Measurements from ENCODE around the gene NAT14.

The NAT14 gene

DNA sequence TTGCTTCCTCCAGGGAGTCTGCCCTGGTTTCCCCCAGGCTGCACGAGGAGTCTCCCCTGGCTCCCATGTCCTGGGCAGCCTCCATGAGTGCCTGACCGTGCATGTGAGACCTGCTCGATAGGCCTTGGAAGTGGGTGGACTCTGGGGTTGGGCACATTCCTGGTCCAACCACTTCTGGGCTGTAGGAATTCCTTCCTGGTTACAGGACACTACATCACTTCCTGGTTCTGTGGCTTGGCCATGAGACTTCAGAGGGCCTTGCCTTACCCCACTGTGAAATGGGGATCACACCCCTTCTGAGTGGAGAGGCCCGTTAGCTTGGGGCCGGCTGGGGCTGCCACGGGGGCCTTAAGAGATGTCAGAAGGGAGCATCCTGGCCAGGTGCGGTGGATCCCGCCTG lies 12.5 kb upstream of the NAT14 start:
- no peak for DNase-seq

DNA sequence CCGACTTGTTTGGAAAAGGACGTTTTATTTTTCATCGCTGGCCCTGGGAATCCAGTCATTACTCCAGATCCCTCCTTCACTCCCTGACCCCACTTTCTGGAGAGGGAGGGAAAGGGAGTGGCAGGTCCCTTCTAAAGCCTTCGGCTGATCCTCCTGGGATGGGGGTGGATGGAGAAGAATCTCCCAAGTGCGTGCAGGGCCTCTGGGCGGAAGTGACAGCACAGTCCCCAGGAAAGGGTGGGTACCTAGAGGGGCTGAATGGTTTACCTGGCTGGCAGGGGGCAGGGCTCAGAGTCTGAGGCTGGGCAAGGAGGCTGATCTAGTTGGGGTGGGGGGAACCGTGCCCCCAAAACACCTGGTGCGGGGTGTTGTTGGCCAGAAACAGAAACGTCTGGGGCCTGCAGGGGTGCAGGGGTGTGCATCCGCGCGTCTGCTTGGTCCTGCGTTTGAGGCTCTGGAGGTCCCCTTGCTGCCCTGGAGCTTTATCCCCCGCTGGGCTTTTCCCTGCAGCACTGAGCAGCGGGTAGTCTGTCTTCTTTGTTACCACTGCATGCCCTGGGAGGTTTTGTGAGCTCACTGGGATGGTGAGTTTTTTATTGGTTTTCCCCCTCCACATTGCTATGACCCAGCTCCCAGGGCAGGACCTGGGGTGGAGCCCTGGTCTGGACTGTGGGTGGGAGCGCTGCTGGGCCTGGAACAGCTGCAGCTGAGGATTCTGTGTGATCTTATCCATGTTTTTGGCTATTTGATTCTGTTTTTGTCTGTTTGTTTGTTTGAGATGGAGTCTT lies 11.6 kb upstream of the NAT14 start:
- DNase-seq: no peak

DNA sequence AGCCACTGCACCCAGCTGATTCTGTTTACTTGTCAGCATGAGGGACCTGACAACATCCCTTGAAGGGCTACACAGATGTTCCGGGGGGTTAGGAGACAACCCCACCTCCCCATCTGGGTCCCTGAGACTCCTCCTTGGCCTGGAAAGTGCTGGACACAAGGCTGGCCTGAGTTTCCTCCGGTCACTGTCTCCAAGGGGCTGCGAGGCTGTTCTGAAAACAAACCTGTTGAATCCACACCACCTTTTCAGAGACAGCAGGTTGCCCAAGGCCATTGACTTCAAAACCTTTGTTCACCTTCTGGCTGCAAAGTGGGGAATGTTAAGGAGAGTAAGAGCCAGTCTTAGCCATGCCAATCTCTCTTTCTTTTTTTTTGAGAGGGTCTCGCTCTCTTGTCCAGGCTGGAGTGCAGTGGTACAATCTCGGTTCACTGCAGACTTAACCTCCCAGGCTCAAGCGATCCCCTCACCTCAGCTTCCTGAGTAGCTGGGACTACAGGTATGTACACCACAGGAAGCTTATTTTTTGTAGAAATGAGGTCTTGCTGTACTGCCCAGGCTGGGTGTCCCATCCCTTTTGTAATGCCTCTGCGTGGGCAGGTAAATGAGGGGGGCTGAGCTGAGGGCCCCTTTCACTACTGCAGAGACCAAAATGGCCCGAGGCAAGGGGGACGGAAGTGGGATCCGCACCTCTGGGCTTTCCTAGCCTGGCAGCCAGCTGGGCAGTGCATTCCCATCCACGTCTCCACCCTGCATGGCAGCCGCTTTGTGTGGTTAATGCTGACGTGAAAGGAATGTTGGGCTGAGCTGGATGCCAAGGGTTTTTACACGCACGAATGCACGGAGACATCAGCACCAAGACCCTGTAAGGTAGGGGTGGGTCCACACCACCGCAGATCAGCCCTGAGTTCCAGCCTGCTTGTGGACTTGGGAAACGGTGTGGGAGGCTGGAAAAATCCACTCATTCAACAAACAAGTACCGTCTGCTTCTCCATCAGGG lies 10.4 kb upstream of the NAT14 start:
- DNase-seq: no peak

GRCh38 chr19:55476100-55476775 lies 8.8 kb upstream of the NAT14 start, which contains the start of gene ZNF628:
TSS of gene ZNF628 (plus strand) at chr19:55476617. CDS start at chr19:55479911, 3,294 bp downstream.
- DNase-seq: peak; percentile 93 to 98 (median 96)

GRCh38 chr19:55477905-55478304 lies 7.1 kb upstream of the NAT14 start:
- no peak for DNase-seq

DNA sequence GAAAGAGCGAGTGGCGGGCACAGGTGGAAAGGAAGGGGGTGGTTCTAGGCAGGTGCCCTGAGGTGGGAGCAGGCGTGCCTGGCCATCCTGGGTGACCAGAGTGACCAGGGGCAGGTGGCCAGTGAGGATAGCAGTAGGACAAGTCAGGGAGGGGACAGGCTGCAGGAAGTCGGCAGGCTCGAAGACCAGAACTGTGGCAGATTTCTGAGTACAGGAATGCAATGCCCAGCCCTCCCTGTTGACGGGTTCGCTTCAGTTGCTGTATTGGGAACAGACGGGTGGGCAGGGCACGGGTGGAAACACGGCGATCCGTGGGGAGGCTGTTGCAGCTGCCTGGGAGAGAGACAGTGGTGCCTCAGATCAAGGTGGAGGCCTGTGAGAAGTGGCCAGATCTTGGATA lies 6.6 kb upstream of the NAT14 start:
- no peak for DNase-seq

DNA sequence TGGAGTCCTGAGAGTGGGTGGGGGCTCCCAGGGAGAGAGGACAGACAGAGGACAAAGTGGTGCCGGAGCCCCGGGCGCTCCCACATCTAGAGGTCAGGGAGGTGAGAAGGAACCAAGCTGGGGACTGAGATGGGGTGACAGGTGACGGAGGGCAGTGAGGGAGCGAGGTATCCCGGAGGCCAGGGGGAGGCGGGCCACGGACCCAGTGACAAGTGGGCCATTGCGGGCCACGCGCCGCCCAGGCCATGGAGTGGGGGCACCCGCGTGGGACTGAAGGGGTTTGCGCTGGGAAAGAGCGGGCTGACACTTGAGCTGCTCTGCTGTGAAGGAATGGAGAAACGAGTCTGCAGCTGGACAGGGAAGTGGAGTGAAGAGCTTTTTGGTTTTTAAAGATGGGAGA lies 5.9 kb upstream of the NAT14 start:
- DNase-seq: no peak

GRCh38 chr19:55479451-55480230 lies 5.3 kb upstream of the NAT14 start:
- DNase-seq: no peak

DNA sequence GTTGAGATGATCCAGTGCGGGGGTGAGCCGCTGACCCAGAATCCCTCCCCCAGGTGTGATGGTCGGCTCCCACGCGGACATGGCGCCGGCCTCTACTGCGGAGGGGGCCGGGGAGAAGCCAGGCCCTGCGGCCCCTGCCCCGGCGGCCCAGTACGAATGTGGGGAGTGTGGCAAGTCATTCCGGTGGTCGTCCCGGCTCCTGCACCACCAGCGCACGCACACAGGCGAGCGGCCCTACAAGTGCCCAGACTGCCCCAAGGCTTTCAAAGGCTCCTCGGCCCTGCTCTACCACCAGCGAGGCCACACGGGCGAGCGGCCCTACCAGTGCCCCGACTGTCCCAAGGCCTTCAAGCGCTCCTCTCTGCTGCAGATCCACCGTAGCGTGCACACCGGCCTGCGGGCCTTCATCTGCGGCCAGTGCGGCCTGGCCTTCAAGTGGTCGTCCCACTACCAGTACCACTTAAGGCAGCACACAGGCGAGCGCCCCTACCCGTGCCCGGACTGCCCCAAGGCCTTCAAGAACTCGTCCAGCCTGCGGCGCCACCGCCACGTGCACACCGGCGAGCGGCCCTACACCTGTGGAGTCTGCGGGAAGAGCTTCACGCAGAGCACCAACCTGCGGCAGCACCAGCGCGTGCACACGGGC lies 3.7 kb upstream of the NAT14 start:
- no peak for DNase-seq

GRCh38 chr19:55481794-55482155 lies 3.2 kb upstream of the NAT14 start:
- DNase-seq: no peak

DNA sequence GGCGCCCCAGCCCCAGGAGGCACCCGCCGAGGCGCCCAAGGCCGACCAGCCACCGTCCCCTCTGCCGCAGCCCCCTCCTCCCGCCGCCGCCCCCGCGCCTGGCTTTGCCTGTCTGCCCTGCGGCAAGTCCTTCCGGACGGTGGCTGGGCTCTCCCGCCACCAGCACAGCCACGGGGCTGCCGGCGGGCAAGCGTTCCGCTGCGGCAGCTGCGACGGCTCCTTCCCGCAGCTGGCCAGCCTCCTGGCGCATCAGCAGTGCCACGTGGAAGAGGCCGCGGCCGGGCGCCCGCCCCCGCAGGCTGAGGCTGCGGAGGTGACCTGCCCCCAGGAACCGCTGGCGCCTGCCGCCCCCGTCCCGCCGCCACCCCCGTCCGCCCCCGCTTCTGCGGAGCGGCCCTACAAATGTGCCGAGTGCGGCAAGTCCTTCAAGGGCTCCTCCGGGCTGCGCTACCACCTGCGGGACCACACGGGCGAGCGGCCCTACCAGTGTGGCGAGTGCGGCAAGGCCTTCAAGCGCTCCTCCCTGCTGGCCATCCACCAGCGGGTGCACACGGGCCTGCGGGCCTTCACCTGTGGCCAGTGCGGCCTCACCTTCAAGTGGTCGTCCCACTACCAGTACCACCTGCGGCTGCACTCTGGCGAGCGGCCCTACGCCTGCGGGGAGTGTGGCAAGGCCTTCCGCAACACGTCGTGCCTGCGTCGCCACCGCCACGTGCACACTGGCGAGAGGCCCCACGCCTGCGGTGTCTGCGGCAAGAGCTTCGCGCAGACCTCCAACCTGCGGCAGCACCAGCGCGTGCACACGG lies 2.6 kb upstream of the NAT14 start:
- no peak for DNase-seq

DNA sequence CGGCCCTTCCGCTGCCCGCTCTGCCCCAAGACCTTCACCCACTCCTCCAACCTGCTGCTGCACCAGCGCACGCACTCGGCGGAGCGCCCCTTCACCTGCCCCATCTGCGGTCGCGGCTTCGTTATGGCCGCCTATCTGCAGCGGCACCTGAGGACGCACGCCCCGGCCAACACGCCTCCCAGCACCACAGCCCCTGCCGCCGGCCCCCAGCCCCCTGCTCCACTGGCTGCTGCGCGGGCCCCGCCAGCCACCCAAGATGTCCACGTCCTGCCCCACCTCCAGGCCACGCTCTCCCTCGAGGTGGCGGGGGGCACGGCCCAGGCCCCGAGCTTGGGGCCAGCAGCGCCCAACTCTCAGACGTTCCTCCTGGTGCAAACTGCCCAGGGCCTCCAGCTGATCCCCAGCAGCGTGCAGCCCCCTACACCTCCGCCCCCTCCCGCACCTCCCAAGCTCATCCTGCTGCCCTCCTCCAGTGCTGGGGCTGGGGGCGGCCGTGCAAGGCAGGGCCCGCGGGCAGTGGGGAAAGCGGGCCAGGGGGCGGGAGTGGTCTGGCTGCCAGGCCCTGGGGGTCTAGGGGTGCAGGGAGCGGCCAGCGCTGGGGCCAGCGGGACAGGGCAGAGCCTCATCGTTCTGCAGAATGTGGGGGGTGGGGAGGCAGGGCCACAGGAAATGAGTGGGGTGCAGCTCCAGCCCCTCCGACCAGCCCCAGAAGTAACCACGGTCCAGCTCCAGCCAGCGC lies 1.9 kb upstream of the NAT14 start:
- no peak for DNase-seq

- DNase-seq: no peak
These were observed 1.0 kb upstream of the NAT14 start for GRCh38 chr19:55483706-55484592.

- DNase-seq: no peak
These were observed 537 bp downstream of the NAT14 start for GRCh38 chr19:55485439-55486011.

GRCh38 chr19:55486043-55486970 lies 1.3 kb downstream of the NAT14 start:
- DNase-seq: no peak

GRCh38 chr19:55486971-55487923 lies 2.3 kb downstream of the NAT14 start:
- no peak for DNase-seq

Measured in stimulated activated naive CD4-positive, alpha-beta T cell (primary cell).